GM18867 (cell line): ENCODE measurements around the gene RFT1.

Experiments
- ATAC-seq: cut with Tn5 transposase; IDR thresholded peaks from one replicate; pipeline ENCODE4 v1.9.1; 2021; ENCODE audit warnings: mild to moderate bottlenecking, moderate library complexity; ENCODE audit not compliant: unreplicated experiment

RFT1 gene, protein sequence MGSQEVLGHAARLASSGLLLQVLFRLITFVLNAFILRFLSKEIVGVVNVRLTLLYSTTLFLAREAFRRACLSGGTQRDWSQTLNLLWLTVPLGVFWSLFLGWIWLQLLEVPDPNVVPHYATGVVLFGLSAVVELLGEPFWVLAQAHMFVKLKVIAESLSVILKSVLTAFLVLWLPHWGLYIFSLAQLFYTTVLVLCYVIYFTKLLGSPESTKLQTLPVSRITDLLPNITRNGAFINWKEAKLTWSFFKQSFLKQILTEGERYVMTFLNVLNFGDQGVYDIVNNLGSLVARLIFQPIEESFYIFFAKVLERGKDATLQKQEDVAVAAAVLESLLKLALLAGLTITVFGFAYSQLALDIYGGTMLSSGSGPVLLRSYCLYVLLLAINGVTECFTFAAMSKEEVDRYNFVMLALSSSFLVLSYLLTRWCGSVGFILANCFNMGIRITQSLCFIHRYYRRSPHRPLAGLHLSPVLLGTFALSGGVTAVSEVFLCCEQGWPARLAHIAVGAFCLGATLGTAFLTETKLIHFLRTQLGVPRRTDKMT

DNA sequence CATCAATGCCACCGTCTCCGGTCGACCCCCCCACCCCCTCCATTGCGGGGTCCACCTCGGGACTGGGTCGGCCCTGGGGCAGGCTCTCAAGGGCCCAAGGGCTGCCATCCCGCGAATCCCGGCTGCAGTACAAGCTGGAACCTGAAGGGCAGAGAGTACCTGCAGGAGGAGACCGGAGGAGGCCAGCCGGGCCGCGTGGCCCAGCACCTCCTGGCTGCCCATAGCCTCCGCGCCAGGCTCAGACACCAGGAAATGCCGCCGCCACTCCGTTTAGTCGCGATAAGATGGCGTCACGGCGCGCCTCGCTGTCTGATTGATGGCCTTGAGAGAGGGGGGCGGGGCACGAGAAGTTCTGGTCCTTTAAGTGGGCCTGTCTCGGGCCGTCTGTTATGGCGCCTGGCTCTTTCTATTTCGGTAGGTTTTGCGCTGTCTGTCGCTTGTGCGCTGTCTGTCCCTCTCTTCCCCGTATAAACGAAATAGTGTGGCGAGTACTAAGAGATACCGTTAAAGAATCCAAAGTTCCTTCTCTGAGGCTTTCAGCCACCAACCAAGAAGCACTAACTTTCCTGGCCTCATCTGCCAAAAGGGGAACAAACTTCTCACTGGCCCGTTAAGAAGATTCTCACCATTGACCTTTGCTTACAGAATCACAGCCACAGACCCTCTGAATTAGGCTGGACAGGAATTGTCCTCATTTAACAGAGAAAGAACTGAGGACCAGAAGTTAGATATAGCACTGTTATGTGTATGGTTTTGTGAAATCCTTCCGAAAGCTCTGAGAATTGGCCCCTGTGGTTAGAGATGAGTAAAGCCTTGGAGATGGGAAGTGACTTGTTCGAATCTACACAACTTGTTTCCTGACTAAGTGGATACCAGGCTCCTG lies at the start of gene RFT1:
TSS of gene RFT1 (minus strand) at position 257 of the 883 bp plus-strand sequence. CDS start at position 222, 35 bp downstream.
- peak; percentile 77 for ATAC-seq

DNA sequence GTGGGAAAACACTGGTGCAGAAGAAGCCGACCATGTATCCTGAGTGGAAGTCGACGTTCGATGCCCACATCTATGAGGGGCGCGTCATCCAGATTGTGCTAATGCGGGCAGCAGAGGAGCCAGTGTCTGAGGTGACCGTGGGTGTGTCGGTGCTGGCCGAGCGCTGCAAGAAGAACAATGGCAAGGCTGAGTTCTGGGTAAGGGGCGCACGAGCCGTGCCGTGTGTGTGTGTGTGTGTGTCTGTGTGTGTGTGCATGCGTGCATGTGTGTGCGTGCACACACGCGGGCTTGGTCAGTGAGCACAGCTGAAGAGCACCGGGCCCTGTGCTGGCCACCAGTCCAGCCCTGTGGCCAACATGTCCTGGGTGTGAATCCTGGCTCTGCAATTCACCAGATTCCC lies 49.3 kb upstream of the RFT1 start:
- no peak for ATAC-seq

GRCh38 chr3:53178246-53178645 lies 48.0 kb upstream of the RFT1 start:
- no peak for ATAC-seq

- ATAC-seq, result no peak
Measured at GRCh38 chr3:53175613-53176540, 45.6 kb upstream of the RFT1 start.

DNA sequence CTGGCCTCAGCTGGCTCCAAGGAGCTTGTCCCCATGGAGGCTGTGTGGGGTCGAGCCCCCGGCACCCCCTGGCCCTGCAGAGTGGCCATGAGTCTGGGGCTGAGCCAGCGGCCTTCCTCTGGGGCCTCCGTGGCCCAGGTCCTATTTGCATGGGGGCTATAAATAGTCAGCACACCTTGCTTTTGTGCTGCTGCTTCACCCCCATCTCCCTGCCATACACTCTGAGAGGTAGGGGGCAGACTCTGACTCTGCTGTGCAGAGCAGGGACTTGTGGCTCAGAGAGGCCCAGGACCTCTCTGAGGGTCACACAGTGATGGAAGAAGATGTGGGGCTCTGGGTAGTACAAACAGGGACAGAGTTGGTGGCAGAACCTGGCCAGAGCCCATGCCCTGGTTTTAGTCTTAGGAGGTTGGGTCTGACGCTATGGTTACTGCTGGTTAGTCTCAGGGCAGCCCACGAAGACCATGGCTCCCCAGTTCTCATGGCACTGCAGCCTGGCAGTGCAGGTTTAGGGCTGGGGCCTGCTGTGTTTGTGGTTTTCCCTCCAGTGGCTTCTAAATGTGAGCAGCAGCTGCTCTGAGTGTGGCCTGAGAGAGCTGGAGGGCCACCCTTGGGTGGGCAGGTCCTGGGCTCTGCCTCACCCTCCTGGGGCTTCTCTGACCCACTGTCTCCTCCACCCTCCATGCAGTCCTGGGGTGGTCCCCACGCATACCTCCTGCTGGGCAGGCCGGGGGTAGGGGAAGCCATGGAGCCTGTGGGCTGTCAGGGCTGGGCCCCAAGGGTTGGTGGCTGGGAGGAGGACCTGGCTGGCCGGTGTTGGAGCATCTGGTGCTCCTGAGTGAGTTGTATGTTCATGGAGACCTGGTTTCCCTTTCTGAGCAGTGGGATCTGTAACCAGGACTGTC lies 44.4 kb upstream of the RFT1 start:
- peak; percentile 71 for ATAC-seq

- no peak for ATAC-seq
Measured at GRCh38 chr3:53173107-53173506, 42.9 kb upstream of the RFT1 start.

- ATAC-seq, result no peak
Measured at GRCh38 chr3:53171827-53172505, 41.7 kb upstream of the RFT1 start.

DNA sequence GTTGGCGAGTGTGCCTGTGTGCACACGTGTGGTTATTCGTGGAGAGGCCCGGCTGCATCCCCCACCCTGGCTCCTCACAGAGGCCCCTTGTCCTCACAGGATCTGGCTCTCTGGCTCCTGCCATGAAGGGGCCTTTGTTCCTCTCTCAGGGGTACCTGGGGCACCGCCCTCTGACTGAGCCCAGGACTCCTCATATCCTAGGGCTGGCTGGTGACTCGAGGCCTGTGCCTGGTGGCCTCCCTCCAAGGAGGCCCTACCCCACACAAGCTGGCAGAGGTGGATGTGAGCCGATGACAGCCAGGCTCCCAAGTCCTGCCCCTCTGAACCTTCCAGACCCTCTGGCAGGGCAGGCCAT lies 40.8 kb upstream of the RFT1 start:
- no peak for ATAC-seq

GRCh38 chr3:53170325-53171063 lies 40.3 kb upstream of the RFT1 start:
- ATAC-seq, result no peak

GRCh38 chr3:53169832-53170324 lies 39.6 kb upstream of the RFT1 start:
- no peak for ATAC-seq

DNA sequence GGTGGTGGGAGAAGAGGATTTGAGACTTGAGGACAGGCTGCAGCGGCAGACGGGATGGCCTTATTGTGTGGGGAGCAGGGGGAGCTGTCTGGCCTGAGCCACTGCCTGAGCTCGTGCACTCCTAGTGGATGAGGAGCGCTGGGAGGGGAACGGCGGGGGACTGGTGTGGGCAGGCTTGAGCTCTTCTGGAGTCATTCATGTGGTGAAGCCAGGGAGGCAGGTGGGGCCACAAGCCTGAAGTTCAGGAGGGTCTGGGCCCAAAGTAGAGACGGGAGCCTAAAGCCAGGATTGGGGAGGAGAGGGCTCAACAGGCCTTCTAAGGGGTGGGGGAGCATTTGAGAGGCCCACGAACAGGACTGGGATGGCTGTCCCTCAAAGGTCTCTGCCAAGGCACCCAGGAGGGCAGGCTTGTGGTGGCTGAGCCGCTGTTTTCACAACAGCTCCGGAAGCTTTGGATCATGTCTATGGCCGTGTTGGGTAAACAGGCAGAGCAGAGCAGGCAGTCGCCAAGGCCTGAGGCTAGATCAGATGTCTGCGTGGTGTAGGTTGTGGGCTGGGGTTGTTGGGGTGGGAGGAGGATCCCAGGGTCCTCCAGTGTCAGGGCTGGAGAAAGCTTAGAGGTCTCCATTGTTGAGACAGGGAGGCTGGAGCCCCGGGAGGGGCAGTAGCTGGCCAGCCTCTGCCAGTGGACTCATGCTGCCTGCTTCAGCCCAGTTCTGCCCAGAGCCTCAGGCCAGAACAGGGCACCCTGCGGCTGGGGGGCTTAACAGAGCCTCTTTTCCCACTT lies 39.0 kb upstream of the RFT1 start:
- ATAC-seq, result no peak

DNA sequence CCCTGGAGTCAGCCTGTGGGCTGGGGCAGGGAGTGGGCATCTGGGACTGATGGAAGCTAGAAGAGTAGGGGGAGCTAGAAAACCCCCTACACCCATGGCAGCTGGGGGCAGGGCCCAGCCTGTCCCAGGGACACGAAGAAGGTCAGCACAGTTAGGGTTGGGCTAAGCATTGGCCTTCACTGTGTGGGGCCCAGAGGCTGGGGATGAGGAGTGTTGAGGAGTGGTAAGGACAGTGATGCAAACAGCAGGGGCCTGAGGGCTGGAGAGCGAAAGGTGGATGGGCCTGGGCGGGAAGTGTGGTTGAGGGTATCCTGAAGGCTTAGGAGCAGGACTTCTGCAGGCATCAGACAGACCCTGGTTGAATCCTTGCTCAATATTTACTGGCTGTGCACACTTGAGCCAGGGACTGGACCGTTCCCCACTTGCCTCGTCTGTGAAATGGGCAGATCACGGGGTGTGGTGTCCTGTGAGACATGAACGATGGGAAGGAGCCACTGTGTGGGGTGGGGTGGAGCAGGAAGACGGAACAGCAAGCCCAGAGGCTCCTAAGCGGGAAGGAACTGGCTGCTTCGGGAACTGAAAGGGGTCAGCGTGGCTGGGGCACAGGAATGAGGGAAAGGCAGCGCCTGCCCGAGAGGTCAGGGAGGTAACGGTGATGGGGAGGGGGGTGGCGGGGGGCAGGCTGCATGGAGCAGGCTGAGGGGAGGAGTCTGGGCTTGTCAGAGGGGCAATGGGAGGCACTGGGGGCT lies 38.1 kb upstream of the RFT1 start:
- no peak for ATAC-seq

DNA sequence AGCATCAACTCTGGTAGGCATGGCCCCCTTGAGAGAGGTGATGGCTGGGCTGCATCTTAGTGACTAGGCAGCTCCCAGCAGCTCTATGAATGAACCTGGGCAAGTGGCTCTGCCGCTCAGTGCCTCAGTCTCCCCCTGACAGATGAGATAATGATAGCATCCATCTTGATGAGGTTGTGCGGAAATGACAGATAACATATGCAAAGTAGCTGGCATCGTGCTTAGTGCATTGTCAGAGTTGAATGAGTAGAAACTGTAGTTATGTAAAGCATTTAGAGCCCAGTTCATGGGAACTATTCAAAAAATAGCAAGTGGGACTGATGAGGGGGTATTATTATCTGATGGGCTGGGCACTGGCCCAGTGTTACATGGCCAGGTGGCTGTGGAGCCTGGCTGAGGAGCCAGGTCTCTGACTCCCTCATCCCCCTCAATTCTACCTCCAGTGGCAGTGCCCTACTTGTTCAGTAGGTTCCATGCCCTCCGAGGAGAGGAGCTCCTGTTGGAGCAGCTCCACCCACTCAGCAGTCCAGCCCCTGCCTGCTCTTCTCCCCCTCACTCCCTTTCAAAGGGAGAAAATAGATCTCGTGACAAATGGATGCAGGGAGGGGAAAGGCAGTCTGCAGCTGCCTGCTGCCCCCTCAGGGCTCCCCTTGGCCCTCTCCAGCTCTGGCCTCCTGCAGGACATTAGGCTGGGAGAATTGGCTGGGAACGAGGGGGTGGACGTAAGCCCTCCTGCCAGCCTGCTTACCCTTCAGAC lies 37.4 kb upstream of the RFT1 start:
- ATAC-seq, result peak; percentile 39

DNA sequence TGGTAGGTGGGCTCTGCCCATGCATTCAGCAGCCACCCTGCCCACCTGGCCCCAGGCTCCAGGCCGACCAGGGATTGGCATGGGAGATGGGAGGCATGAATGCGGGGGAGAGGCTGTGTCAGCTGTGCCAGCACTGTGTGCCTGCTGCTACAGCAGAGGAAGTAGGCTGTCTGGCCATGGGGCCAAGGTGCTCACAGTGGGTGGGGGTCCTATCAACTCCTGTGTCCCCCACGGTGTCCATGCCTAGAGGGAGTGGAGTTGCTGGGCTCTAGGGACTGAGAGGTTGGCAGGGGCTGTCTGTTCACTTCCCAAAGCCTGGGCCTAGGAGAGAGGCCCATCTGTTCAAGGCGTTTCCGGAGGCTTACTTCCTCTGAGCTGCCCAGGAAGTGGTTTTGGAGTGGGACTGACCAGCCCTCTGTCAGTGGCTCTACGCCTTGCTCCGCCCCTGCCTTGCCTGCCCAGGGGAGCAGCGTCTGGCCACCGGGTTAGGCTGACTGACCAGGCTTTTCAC lies 36.6 kb upstream of the RFT1 start:
- peak; percentile 18 for ATAC-seq

DNA sequence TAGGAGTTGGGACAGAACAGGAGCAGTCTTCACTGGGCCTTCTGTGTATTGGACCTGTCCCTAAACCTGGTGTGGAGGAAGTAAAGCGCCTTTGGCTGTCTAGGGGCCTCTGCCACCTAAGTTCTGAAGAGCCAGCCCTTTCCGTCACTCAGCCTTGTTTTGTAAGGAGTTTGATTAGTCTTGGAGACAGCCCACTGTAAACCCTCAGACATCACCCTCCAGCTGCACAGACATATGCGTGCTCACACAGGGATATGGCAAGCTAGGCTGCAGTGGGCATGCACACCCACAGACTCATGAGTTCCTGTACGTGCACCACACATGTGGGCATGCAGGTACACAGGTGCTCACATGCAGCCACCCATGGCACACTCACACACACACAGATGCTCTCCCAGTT lies 36.0 kb upstream of the RFT1 start:
- ATAC-seq, result no peak

DNA sequence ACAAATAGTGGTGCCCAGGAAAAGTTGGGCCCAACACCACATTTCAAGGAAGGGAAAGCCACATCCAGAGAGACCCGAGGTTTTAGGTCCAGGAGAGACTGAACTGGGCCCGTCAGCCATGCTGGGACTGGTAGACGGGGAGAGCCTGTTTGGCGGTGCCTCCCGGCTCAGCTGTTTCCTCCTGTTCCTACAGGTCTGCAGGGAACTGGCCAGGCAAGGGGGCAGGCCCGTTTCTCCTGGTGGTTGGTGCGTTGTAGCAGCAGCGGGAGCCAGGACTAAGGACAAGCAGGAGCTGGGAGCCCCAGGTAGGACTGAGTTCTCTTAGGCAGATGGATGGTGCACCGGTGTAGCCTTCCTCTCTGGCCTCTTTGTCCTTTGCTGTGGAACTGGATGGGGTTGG lies 34.7 kb upstream of the RFT1 start:
- no peak for ATAC-seq
